ENCODE measurements around the gene MARS2.
"Not testable (repeated sequence)": the region's sequence is repeated elsewhere in the genome, so short reads cannot be mapped to it uniquely, and the experiment has no call there.

Gene MARS2

DNA sequence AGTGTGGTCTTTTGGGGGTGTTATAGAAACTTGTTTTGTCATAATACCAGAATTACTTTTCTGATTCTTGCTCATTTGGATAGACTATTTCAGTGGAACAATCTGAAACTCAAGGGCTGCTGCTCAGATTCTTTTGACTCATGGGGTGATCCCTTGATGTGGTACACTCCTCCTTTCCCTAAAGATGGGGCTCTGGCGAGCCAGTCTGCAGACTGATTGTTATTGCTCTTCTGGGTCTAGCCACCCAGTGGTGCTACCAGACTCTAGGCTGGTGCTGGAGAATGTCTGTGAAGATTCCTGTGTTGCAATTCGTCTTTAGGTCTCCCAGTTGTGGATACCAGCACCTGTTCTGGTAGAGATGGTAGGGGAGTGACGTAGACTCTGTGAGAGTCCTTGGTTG lies 4.2 kb upstream of the MARS2 start:
- no peak for DNase-seq
- no peak for TF ChIP-seq GATA1 (IDR thresholded peaks at IDR 0.05; ENCODE audit: low read depth, low read length)
- TF ChIP-seq POLR2A (IDR thresholded peaks at IDR 0.05; ENCODE audit: low read length): no peak

GRCh38 chr2:197704434-197705120 lies 592 bp upstream of the MARS2 start:
- no peak for DNase-seq
- TF ChIP-seq POLR2A (IDR thresholded peaks at IDR 0.05; ENCODE audit: low read length) (peak; percentile 83), GATA1 (IDR thresholded peaks at IDR 0.05; ENCODE audit: low read depth, low read length) (no peak)

GRCh38 chr2:197705912-197706838 lies 1.0 kb downstream of the MARS2 start:
- no peak for TF ChIP-seq POLR2A (IDR thresholded peaks at IDR 0.05; ENCODE audit: low read length)
- TF ChIP-seq GATA1 (IDR thresholded peaks at IDR 0.05; ENCODE audit: low read depth, low read length): no peak
- peak; percentile 29 to 46 for DNase-seq

GRCh38 chr2:197706839-197707207 lies 1.7 kb downstream of the MARS2 start:
- TF ChIP-seq POLR2A (IDR thresholded peaks at IDR 0.05; ENCODE audit: low read length) (no peak), GATA1 (IDR thresholded peaks at IDR 0.05; ENCODE audit: low read depth, low read length) (no peak)
- peak in 1 of 2 experiments; percentile 25 for DNase-seq

- DNase-seq: peak; percentile 58 to 67
- TF ChIP-seq POLR2A (IDR thresholded peaks at IDR 0.05; ENCODE audit: low read length): no peak
- TF ChIP-seq GATA1 (IDR thresholded peaks at IDR 0.05; ENCODE audit: low read depth, low read length): no peak
These were observed 2.4 kb downstream of the MARS2 start for GRCh38 chr2:197707316-197708213.

- peak in 1 of 2 experiments; percentile 17 for DNase-seq
- TF ChIP-seq POLR2A (IDR thresholded peaks at IDR 0.05; ENCODE audit: low read length): no peak
- no peak for TF ChIP-seq GATA1 (IDR thresholded peaks at IDR 0.05; ENCODE audit: low read depth, low read length)
These were observed 3.2 kb downstream of the MARS2 start for GRCh38 chr2:197708331-197708730.

GRCh38 chr2:197709140-197709539 lies 4.0 kb downstream of the MARS2 start:
- not testable (repeated sequence) for DNase-seq

GRCh38 chr2:197710424-197711042 lies 5.4 kb downstream of the MARS2 start:
- TF ChIP-seq GATA1 (IDR thresholded peaks at IDR 0.05; ENCODE audit: low read depth, low read length) (no peak), POLR2A (IDR thresholded peaks at IDR 0.05; ENCODE audit: low read length) (no peak)
- peak in 1 of 2 experiments; percentile 4 for DNase-seq

GRCh38 chr2:197711578-197711977 lies 6.4 kb downstream of the MARS2 start:
- DNase-seq: no peak

GRCh38 chr2:197713271-197713670 lies 8.1 kb downstream of the MARS2 start:
- TF ChIP-seq GATA1 (IDR thresholded peaks at IDR 0.05; ENCODE audit: low read depth, low read length): no peak
- TF ChIP-seq POLR2A (IDR thresholded peaks at IDR 0.05; ENCODE audit: low read length): no peak
- no peak for DNase-seq

More at GRCh38 chr2:197711578-197711977, 6.4 kb downstream of the MARS2 start:
- TF ChIP-seq GATA1 (IDR thresholded peaks at IDR 0.05; ENCODE audit: low read depth, low read length): no peak
- TF ChIP-seq POLR2A (IDR thresholded peaks at IDR 0.05; ENCODE audit: low read length): no peak

DNA sequence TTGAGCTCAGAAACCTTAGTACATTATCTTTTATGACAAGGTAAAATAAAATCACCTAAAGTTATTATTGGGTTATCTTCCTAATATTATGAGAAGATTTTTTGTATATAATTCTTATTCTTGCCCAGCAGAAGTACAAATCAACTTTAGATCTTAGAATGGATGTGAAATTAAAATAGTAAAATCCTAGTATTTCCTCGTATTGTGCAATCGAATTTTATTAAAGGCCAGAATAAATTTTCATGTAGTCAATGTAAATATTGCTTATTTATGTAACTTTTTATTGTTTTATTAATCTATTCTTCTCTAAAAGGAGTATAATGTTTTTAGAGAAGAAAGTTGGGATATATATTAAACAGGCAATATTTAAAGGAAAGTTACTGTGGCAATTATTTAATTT lies 12.7 kb downstream of the MARS2 start:
- no peak for DNase-seq
- TF ChIP-seq POLR2A (IDR thresholded peaks at IDR 0.05; ENCODE audit: low read length): no peak
- no peak for TF ChIP-seq GATA1 (IDR thresholded peaks at IDR 0.05; ENCODE audit: low read depth, low read length)

GRCh38 chr2:197727011-197727410 lies 21.8 kb downstream of the MARS2 start:
- no peak for DNase-seq
- TF ChIP-seq POLR2A (IDR thresholded peaks at IDR 0.05; ENCODE audit: low read length) (no peak), GATA1 (IDR thresholded peaks at IDR 0.05; ENCODE audit: low read depth, low read length) (no peak)

GRCh38 chr2:197728555-197729544 lies 23.7 kb downstream of the MARS2 start:
- not testable (repeated sequence) for DNase-seq
